ENCODE data around the gene FRMD4A. TPM values are rescaled to one million over a fixed set of nuclear protein-coding genes. Genes with fewer than 3 reads are reported as not detected.

FRMD4A gene
- total RNA-seq, 2 experiments from 2014 or later: 0.88 to 1.4 TPM

DNA sequence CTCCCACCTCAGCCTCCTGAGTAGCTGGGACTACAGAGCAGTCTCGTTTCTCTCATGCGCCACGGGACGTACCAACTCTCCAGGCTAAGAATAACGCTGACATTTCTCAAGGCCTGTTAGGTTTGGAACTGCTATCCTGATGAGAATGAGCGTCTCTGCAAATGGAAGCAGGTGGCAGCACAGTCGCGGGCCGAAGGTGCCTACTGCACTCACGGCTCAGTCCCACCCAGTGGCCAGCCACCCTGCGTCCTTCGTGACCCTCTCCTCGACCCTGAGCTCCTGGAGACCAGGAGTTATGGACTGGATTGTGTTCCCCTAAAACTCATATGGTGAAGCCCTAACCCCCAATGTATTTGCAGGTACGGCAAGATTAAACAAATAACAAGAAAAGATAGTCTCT lies 469.8 kb downstream of the FRMD4A start:
- no peaks in the 10 kb centered on the region for H3K36me3 Mint-ChIP-seq
- H3K27ac Mint-ChIP-seq: no peak overlapping the region
- ATAC-seq (ENCODE audit: low read depth) (no peak), DNase-seq (no peak)
- H3K27me3 Mint-ChIP-seq: peaks cover 4% of the 10 kb centered on the region
- POLR2A ChIA-PET: no interaction called here
- no peaks in the 10 kb centered on the region for H3K4me1 Mint-ChIP-seq
- H3K9me3 Mint-ChIP-seq: no peaks in the 10 kb centered on the region
- H3K4me3 Mint-ChIP-seq: no peak overlapping the region

DNA sequence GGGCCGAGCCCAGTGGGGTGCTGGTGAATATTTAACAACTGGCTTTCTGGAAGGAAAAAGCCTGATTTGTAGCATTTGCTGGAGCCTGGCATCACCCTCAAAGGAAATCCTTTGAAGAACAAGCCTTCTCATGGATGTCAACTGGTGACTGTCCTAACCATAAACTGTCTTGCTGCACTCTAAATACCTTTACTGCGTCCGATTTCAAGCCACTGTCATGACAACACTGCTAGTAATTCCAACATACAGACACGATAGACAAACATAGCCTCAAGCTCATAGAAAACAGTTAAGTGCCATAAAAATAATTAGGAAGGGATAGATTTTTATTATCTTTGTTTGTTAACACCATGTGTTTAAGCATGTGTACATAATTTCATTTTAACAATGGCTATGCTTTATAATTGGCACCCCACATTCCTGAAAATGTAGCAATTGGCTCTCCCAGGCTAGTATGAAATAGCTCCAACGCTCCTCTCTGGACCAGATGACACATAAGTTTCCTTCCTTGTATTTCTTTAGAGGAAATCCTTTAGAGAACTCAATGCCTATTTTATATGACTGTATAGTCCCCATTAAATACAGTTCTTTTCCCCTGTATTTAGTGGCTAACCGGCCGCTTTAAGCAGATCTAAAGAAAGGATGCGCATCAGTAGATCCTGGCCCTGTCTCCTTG lies 470.6 kb downstream of the FRMD4A start:
- POLR2A ChIA-PET: no interaction called here
- no peak overlapping the region for H3K4me3 Mint-ChIP-seq
- ATAC-seq (ENCODE audit: low read depth) (no peak), DNase-seq (no peak)
- peak overlapping the region; percentile 46 for H3K27ac Mint-ChIP-seq
- H3K4me1 Mint-ChIP-seq: no peaks in the 10 kb centered on the region
- H3K9me3 Mint-ChIP-seq: no peaks in the 10 kb centered on the region
- H3K27me3 Mint-ChIP-seq: peaks cover 4% of the 10 kb centered on the region
- no peaks in the 10 kb centered on the region for H3K36me3 Mint-ChIP-seq

DNA sequence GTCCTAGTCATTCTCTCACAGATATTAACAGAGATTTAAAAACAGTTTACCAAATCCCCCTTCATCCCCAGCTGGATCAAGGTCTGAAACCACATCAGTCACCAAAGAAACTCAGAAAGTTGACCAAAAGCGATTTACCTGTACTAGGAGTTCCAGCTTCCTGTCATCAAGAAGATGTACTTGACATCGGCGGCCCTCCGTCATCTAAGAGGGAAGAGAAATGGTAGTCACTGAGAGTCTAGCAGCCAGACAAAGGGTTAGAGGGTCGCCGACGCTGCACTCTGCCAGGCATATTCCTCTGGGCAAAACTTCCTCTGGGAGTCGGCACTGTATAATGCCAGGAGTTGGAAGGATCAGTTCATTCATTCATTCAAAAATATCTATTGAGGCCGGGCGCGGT lies 472.0 kb downstream of the FRMD4A start:
- Mint-ChIP-seq H3K27ac (no peak overlapping the region), H3K4me1 (no peaks in the 10 kb centered on the region), H3K27me3 (peaks cover 4% of the 10 kb centered on the region), H3K36me3 (no peaks in the 10 kb centered on the region), H3K4me3 (no peak overlapping the region), H3K9me3 (no peaks in the 10 kb centered on the region)
- ATAC-seq (ENCODE audit: low read depth) (no peak), DNase-seq (no peak)
- POLR2A ChIA-PET: no interaction called here

DNA sequence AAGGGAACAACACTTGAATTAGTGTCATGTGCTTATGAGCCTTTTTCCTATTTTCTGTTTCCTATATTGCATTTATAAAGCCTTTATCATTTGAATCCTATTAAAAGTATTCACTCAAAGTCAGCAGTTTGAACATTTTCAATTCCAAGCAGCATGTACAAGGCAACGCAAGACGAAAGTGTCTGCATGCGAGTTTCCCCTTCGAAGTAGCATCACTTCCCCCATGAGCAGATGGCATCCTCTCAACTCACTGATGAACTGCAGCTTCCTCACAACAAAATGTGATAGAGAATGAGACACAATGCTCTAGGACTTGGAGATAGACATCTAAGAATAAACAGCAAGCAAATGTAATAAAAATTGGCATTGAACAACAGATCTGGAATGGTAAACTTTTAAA lies 473.3 kb downstream of the FRMD4A start:
- Mint-ChIP-seq H3K4me3 (no peak overlapping the region), H3K27ac (no peak overlapping the region), H3K4me1 (no peaks in the 10 kb centered on the region), H3K36me3 (no peaks in the 10 kb centered on the region), H3K27me3 (peaks cover 3% of the 10 kb centered on the region), H3K9me3 (no peaks in the 10 kb centered on the region)
- ATAC-seq (ENCODE audit: low read depth): no peak
- no peak for DNase-seq
- POLR2A ChIA-PET: no interaction called here

DNA sequence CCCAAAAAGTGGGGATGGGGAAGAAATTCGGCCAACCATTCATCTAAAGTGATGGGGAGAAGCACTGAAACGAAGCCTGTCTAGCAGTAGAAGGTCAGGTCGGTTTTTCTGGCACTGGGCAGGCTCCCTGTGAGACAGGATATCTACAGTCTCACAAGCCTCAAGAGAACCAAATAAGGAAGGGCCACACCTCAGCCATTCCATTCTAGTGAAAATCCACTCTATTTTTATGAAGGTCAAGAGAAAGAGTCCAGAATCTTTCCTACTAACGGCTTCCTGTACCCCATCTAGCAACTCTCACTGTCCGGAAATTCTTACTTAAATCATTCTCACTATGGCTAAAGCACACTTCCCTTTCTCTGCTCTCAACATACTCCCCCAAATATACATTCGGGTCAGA lies 476.9 kb downstream of the FRMD4A start:
- Mint-ChIP-seq H3K27ac (no peak overlapping the region), H3K36me3 (no peaks in the 10 kb centered on the region), H3K4me1 (no peaks in the 10 kb centered on the region), H3K4me3 (no peak overlapping the region), H3K9me3 (no peaks in the 10 kb centered on the region), H3K27me3 (no peaks in the 10 kb centered on the region)
- POLR2A ChIA-PET: no interaction called here
- ATAC-seq (ENCODE audit: low read depth) (no peak), DNase-seq (no peak)

DNA sequence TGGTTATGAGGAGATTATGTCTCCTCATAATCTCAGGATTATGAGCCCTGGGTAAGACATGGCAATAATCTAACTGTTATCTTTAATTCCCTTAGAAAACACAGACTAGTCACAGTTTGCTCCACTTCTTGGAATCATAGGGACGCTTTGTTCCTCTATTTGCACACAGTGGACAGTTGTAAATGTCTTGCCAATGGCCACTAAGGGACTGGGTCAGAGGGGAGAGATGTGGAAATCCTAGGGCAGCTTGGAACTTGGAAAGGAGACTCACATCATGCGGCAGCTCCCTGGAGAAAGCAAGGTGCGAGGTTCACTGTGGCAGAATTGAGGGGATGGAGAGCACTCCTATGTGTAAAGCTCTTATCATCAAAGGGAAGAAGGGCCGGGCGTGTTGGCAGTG lies 477.9 kb downstream of the FRMD4A start:
- no peak overlapping the region for H3K27ac Mint-ChIP-seq
- no peak overlapping the region for H3K4me3 Mint-ChIP-seq
- H3K9me3 Mint-ChIP-seq: no peaks in the 10 kb centered on the region
- H3K36me3 Mint-ChIP-seq: no peaks in the 10 kb centered on the region
- POLR2A ChIA-PET: no interaction called here
- DNase-seq: no peak
- H3K27me3 Mint-ChIP-seq: no peaks in the 10 kb centered on the region
- no peaks in the 10 kb centered on the region for H3K4me1 Mint-ChIP-seq
- no peak for ATAC-seq (ENCODE audit: low read depth)

DNA sequence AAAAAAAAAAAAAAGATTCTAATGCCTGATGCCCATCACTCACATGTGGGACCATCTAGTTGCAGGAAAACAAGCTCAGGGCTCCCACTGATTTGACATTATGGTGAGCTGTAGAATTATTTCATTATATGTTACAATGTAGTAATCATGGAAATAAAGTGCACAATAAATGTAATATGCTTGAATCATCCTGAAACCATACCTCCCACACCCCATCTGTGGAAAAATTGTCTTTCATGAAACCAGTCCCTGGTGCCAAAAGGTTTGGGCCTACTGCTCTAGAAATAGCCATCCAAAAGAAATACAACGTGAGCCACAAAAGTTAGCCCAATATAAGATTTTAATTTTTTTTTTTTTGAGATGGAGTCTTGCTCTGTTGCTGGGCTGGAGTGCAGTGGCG lies 478.8 kb downstream of the FRMD4A start:
- Mint-ChIP-seq H3K9me3 (no peaks in the 10 kb centered on the region), H3K4me3 (no peak overlapping the region), H3K27ac (no peak overlapping the region), H3K27me3 (peaks cover 6% of the 10 kb centered on the region), H3K4me1 (peaks cover 3% of the 10 kb centered on the region), H3K36me3 (no peaks in the 10 kb centered on the region)
- POLR2A ChIA-PET: interaction anchor here (0.7 kb wide), 2 partner anchors 605 to 1007 kb away, joined by 3 read pairs; no protein-coding TSS in a partner anchor
- DNase-seq (no peak), ATAC-seq (ENCODE audit: low read depth) (no peak)

DNA sequence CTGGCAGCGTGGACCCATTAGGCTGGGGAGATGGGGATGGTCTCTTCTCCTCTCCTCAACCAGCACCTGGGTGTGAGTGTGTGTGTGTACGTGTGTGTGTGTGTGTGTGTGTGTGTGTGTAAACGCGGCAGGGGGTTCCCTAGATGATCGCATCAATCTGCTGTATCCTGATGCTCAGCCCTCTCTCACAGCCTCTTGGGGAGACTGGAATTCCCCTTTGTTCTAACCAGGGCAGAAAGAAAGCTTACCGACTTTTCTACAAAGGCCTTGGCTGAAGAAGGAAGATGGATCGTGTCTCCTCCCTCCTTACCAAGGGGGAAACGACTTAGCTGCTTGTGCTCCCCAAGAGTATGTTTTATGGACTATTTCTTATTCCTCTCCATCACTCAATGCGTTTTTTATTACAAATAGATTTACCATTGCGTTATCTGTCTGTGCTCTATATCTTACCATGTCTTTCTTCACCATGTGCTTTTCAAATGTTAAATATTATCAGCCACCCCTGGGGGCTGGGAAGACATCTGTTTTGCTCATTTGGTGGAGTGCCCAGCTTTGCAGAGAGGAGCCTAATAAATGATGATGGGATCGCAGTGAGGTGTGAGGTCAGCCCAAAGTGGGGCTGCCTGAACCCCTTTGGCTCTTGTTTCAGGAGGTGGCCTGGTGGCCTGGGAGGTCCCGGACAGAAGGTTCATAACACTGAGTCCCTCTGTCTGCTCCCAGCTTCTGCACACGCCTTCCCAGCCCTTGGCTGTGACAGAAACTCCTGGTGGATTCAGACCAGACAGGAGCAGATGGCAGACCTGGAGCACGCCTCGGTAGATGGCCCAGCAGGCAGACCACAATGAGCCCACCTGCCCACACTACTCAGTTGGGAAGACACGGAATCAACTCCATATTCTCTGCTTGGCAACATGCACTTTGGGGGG lies 481.9 kb downstream of the FRMD4A start:
- peaks cover 2% of the 10 kb centered on the region for H3K9me3 Mint-ChIP-seq

DNA sequence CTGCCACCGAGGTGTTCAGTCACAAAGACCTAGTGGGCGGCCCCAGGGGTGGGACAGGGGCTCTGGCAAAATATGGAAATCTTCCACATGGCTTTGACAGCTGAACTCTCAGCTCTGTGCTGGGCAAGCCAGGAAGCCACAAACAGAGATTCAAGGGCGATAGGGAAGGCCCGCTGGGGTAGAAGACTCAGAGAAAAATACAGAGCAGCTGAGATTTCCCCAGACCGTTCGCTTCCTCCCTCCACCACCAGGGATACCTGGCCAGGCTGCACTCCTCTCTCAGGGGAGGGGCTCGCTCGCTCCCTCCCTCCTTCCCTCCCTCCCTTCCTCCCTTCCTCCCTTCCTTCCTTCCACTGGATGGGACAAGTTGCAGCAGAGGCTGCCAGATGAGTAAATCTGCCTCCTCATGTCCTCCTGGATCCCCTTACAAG lies 483.5 kb downstream of the FRMD4A start:
- no peak overlapping the region for H3K27ac Mint-ChIP-seq
- H3K4me3 Mint-ChIP-seq: no peak overlapping the region
- DNase-seq (no peak), ATAC-seq (ENCODE audit: low read depth) (no peak)
- POLR2A ChIA-PET: no interaction called here
- peaks cover 6% of the 10 kb centered on the region for H3K4me1 Mint-ChIP-seq
- H3K27me3 Mint-ChIP-seq: peaks cover 9% of the 10 kb centered on the region
- no peaks in the 10 kb centered on the region for H3K36me3 Mint-ChIP-seq
- H3K9me3 Mint-ChIP-seq: peaks cover 2% of the 10 kb centered on the region

More for the DNA sequence above, 481.9 kb downstream of the FRMD4A start:
- Mint-ChIP-seq H3K4me3 (no peak overlapping the region), H3K4me1 (peaks cover 6% of the 10 kb centered on the region), H3K27me3 (peaks cover 9% of the 10 kb centered on the region), H3K36me3 (no peaks in the 10 kb centered on the region), H3K27ac (no peak overlapping the region)
- DNase-seq (no peak), ATAC-seq (ENCODE audit: low read depth) (no peak)
- POLR2A ChIA-PET: no interaction called here

DNA sequence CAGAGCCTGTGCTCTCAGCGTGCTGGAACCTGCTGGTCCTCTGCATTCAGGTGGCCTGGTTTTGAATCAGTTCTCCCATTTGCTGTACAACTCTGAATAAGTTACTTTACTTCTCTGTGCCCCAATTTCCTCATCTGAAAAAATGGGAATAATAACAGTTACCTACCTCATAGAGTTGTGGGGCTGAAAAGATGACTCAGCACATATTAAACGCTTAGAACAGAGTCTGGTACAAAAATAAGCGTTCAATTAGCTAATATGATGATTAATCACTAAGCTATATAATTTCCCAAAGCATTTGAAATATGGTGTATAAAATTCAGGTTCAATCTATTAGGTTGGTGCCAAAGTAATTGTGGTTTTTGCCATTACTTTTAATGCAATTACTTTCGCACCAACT lies 484.8 kb downstream of the FRMD4A start:
- H3K27me3 Mint-ChIP-seq: peaks cover 9% of the 10 kb centered on the region
- H3K4me1 Mint-ChIP-seq: peaks cover 6% of the 10 kb centered on the region
- H3K4me3 Mint-ChIP-seq: no peak overlapping the region
- POLR2A ChIA-PET: no interaction called here
- no peaks in the 10 kb centered on the region for H3K36me3 Mint-ChIP-seq
- H3K9me3 Mint-ChIP-seq: peaks cover 5% of the 10 kb centered on the region
- DNase-seq (no peak), ATAC-seq (ENCODE audit: low read depth) (no peak)
- H3K27ac Mint-ChIP-seq: no peak overlapping the region

DNA sequence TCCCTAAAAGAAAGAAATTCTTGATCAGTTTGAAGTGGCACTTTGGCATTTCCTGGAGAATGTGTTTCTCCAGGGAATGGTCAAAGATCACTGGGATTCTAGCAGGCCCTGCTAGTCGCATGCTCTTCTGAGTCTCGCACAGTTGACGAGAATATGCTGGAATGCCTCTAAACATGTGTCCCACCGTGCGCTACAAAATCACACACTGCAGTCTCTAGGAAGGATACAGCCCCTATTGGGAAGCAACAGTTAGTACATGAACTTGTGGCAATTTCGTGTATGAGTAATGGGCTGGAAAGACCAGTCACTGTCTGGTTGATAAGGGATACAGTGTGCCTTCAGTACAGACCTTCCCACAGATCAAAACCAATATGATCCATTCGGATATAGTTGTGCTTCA lies 486.1 kb downstream of the FRMD4A start:
- no peak for ATAC-seq (ENCODE audit: low read depth)
- Mint-ChIP-seq H3K4me3 (no peak overlapping the region), H3K36me3 (no peaks in the 10 kb centered on the region), H3K27me3 (peaks cover 9% of the 10 kb centered on the region), H3K27ac (no peak overlapping the region), H3K9me3 (peaks cover 5% of the 10 kb centered on the region), H3K4me1 (peaks cover 6% of the 10 kb centered on the region)
- POLR2A ChIA-PET: no interaction called here
- no peak for DNase-seq

DNA sequence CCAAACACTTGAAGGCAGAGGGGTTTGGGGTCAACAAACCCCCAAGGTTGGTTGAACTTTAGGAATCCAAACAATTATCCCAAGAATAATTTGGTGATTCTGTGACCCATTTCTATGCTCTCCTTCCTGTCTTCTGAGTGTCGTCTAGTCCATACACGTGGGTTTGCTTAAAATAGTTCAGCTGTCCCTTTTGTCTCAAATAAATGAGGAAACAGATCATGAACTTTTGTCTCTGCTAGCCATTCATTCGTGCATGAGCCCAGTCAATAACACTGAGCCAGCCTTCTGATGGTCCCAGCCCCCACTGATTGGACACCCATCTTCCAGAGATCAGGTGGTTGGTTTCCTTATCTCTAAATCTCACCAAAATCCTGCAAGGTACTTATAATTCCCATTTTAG lies 488.6 kb downstream of the FRMD4A start:
- POLR2A ChIA-PET: no interaction called here
- Mint-ChIP-seq H3K4me1 (peaks cover 3% of the 10 kb centered on the region), H3K27ac (no peak overlapping the region), H3K36me3 (no peaks in the 10 kb centered on the region), H3K9me3 (peaks cover 5% of the 10 kb centered on the region), H3K27me3 (peaks cover 6% of the 10 kb centered on the region), H3K4me3 (no peak overlapping the region)
- ATAC-seq (ENCODE audit: low read depth) (no peak), DNase-seq (no peak)

DNA sequence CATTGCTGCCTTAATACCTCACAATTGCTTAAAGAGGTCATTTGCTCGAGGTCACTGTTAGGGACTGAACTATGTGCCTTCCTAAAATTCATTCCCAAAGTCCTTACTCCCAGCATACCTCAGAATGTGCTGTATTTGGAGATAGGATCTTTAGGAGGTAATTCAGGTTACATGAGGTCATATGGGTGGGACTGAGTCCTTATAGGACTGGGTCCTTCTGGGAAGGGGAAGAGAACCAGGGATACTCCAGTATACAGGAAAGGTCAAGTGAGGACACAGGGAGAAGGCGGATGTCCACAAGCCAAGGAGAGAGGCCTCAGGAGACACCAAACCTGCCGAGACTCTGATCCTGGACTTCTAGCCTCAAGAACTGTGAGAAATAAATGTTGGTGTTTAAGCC lies 490.7 kb downstream of the FRMD4A start:
- no peak overlapping the region for H3K4me3 Mint-ChIP-seq
- H3K9me3 Mint-ChIP-seq: peaks cover 4% of the 10 kb centered on the region
- no peak for DNase-seq
- H3K4me1 Mint-ChIP-seq: no peaks in the 10 kb centered on the region
- H3K36me3 Mint-ChIP-seq: no peaks in the 10 kb centered on the region
- H3K27me3 Mint-ChIP-seq: peaks cover 6% of the 10 kb centered on the region
- POLR2A ChIA-PET: interaction anchor here (0.7 kb wide), 1 partner anchor 230 kb away, joined by 4 read pairs; no protein-coding TSS in a partner anchor
- no peak for ATAC-seq (ENCODE audit: low read depth)
- no peak overlapping the region for H3K27ac Mint-ChIP-seq

DNA sequence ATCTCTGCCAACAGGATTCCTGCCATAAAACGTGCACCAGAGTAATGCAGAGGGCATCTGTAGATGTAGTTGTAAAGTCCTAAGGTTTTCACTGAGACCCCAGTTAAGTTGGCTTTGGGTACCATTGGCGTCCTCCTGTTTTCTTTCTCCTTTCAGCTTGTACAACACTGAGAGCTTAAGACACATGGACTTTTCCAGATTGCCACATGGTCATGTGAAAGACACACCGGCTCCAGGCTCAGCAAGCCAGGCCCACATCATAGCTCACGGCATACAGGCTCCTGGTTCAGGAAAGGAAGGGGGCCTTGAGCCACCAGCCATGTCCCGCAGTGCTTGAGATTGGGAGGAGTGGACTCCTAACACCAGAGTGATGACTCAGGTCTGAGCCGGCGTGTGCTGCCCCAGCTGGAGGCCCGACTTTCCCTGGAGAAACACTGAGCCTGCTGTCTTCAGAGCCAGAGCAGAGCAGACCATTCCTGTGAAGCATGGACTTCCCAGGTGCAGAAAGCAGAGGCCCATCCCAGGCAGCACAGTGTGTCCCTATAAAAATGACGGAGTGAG lies 491.2 kb downstream of the FRMD4A start:
- ATAC-seq (ENCODE audit: low read depth) (no peak), DNase-seq (no peak)
- POLR2A ChIA-PET: no interaction called here
- Mint-ChIP-seq H3K9me3 (peaks cover 4% of the 10 kb centered on the region), H3K27me3 (peaks cover 6% of the 10 kb centered on the region), H3K27ac (no peak overlapping the region), H3K4me1 (no peaks in the 10 kb centered on the region), H3K36me3 (no peaks in the 10 kb centered on the region), H3K4me3 (no peak overlapping the region)

All from activated naive CD8-positive, alpha-beta T cell treated with anti-CD3 and anti-CD28 coated beads, Interleukin-2, amount 10 ng/mL, durations not matched to agents 7 days and 5 days (primary cell).